A673 (cell line): ENCODE data around the gene KRT17. TPM values are rescaled to one million over a fixed set of nuclear protein-coding genes. Genes with fewer than 3 reads are reported as not detected.
"Not testable (repeated sequence)": the region's sequence is repeated elsewhere in the genome, so short reads cannot be mapped to it uniquely, and the experiment has no call there.

Source experiments
- BruUV-seq: library from RNA; stranded (reverse); fragments of 400-500 nt; replicated peaks from 2 replicates; lab custom pipeline; 2021; lab: Mats Ljungman, UMichigan
- CTCF ChIA-PET: fragments of 300-600 bp; sonication (Branson Sonifier 250); formaldehyde crosslinking; loops from one replicate; lab custom pipeline; 2022; ENCODE audit warnings: antibody characterized with exemption; lab: Charles Lee
- POLR2A ChIA-PET: fragments of 300-600 bp; sonication (Branson Sonifier 250); formaldehyde crosslinking; loops from one replicate; lab custom pipeline; 2022; ENCODE audit warnings: antibody characterized with exemption; ENCODE audit not compliant: low non-redundant PET; lab: Charles Lee
- DNase-seq: peaks from one replicate; pipeline ENCODE4 v3.0.0-alpha.2; 2015; ENCODE audit warnings: low spot score
- H3K27ac ChIP-seq: fragments of 200-600 bp; sonication (generic); 2 replicates; pipeline ENCODE4 v1.5.1; 2016; ENCODE audit warnings: mixed run types, low read depth, mild to moderate bottlenecking, mixed read lengths, antibody characterized with exemption, low read length; ENCODE audit not compliant: poor library complexity, severe bottlenecking
- H3K27me3 ChIP-seq: fragments of 200-600 bp; sonication (generic); replicated peaks from 2 replicates; pipeline ENCODE4 v1.6.1; 2017; ENCODE audit warnings: mixed run types, low read depth, mild to moderate bottlenecking, mixed read lengths, antibody characterized with exemption, low read length; ENCODE audit not compliant: insufficient read depth, poor library complexity
- H3K36me3 ChIP-seq: fragments of 200-600 bp; sonication (generic); 2 replicates; pipeline ENCODE4 v1.6.1; 2016; ENCODE audit warnings: mixed run types, mild to moderate bottlenecking, mixed read lengths, antibody characterized with exemption, low read length; ENCODE audit not compliant: insufficient read depth, poor library complexity, severe bottlenecking
- H3K4me1 ChIP-seq: fragments of 200-600 bp; sonication (generic); 2 replicates; pipeline ENCODE4 v1.6.1; 2017; ENCODE audit warnings: mixed run types, mild to moderate bottlenecking, mixed read lengths, antibody characterized with exemption, low read length; ENCODE audit not compliant: insufficient read depth, poor library complexity, severe bottlenecking
- H3K4me3 ChIP-seq: fragments of 200-600 bp; sonication (generic); 2 replicates; pipeline ENCODE4 v1.5.1; 2016; ENCODE audit warnings: low read depth, mixed run types, mild to moderate bottlenecking, mixed read lengths, low read length; ENCODE audit not compliant: poor library complexity, severe bottlenecking
- H3K9me3 ChIP-seq: fragments of 200-600 bp; sonication (generic); 2 replicates; pipeline ENCODE4 v1.6.1; 2016; ENCODE audit warnings: mixed run types, low read depth, mild to moderate bottlenecking, mixed read lengths, antibody characterized with exemption, low read length; ENCODE audit not compliant: poor library complexity, severe bottlenecking
- EZH2 ChIP-seq: fragments of 200-600 bp; sonication (generic); IDR thresholded peaks from 2 replicates; pipeline ENCODE4 v1.6.1; 2017; ENCODE audit warnings: borderline replicate concordance, low read depth, mild to moderate bottlenecking, mixed read lengths, antibody characterized with exemption, low read length; ENCODE audit not compliant: poor library complexity, severe bottlenecking
- intact Hi-C: fragments of 100-400 bp; cut with micrococcal nuclease; formaldehyde crosslinking; loops from one replicate; pipeline ENCODE4 v1.10.0; 2022; ENCODE audit not compliant: unreplicated experiment
- total RNA-seq: library from RNA; stranded (reverse); gene quantifications from 2 replicates; pipeline ENCODE4 v1.2.3, GENCODE V29; 2021
- TF ChIP-seq, protein P1 (sequence below): fragments of 300-800, 200-600 bp; sonication (generic); conservative IDR thresholded peaks from 2 replicates; pipeline ENCODE4 v1.5.1; 2017; ENCODE audit warnings: low read depth, mild to moderate bottlenecking, antibody characterized with exemption, low read length, moderate library complexity, mixed read lengths

The KRT17 gene
- total RNA-seq, 1 experiment from 2014 or later, result 54.1 TPM

DNA sequence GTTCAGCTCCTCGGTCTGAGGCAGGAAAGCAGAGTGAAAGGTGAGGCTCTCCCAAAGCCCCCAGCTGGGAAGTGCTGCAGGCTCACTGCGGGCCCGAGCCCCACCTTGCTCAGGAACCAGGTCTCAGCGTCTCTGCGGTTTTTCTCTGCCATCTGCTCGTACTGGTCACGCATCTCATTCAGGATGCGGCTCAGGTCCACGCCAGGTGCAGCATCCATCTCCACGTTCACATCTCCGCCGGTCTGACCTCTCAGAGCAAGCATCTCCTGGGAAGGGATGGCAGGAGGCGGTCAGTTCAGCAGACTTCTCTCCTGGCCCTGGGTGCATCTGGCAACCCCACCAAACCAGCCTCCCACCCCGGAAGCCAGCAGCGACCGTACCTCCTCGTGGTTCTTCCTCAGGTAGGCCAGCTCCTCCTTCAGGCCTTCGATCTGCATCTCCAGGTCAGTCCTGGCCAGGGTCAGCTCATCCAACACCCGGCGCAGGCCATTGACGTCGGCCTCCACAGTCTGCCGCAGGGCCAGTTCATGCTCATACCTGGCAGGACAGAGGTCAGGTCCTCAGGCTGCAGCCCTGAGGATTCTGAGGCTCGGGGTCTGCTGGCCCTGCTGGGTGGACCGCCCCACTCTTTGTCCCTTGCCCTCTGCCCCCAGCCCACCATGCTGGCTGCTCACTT, 13.3 kb downstream of the KRT17 start:
- Histone ChIP-seq H3K36me3 (no peaks in the 10 kb centered on the region), H3K27me3 (no peaks in the 10 kb centered on the region), H3K4me3 (no peak overlapping the region), H3K27ac (no peak overlapping the region), H3K4me1 (no peaks in the 10 kb centered on the region), H3K9me3 (no peaks in the 10 kb centered on the region)
- ChIA-PET POLR2A (no interaction called here), CTCF (no interaction called here)
- no peak for DNase-seq
- intact Hi-C loops, result no loop called here
- no TSS peak for BruUV-seq
- no peak for TF ChIP-seq EZH2
- TF ChIP-seq, protein P1, sequence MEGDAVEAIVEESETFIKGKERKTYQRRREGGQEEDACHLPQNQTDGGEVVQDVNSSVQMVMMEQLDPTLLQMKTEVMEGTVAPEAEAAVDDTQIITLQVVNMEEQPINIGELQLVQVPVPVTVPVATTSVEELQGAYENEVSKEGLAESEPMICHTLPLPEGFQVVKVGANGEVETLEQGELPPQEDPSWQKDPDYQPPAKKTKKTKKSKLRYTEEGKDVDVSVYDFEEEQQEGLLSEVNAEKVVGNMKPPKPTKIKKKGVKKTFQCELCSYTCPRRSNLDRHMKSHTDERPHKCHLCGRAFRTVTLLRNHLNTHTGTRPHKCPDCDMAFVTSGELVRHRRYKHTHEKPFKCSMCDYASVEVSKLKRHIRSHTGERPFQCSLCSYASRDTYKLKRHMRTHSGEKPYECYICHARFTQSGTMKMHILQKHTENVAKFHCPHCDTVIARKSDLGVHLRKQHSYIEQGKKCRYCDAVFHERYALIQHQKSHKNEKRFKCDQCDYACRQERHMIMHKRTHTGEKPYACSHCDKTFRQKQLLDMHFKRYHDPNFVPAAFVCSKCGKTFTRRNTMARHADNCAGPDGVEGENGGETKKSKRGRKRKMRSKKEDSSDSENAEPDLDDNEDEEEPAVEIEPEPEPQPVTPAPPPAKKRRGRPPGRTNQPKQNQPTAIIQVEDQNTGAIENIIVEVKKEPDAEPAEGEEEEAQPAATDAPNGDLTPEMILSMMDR, result no peak

DNA sequence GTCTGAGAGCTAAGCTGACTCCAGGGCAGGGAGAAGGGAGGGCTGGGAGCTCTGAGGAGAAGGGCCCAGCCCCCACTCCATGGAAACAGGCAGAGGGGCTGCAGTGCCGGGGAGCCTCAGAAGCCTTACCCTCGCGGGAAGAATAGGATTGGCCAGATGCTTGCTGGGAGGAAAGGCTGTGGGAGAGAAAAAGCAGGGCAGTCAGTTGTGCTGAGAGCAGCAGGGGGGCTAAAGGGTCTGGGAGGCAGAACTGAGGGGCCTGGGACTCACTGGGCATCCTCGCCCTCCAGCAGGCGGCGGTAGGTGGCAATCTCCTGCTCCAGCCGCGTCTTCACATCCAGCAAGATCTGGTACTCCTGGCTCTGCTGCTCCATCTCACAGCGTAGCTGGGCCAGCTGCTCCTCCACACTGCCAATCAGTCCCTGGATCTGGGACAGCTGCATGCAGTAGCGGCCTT, 14.3 kb downstream of the KRT17 start:
- DNase-seq, H3K27ac ChIP-seq, H3K36me3 ChIP-seq, BruUV-seq, H3K4me3 ChIP-seq, intact Hi-C loops, POLR2A ChIA-PET, H3K9me3 ChIP-seq, H3K4me1 ChIP-seq, H3K27me3 ChIP-seq: not testable (repeated sequence)
- CTCF ChIA-PET, result interaction anchor here (0.7 kb wide), 1 partner anchor 64 kb away, joined by 3 read pairs; no protein-coding TSS in a partner anchor

DNA sequence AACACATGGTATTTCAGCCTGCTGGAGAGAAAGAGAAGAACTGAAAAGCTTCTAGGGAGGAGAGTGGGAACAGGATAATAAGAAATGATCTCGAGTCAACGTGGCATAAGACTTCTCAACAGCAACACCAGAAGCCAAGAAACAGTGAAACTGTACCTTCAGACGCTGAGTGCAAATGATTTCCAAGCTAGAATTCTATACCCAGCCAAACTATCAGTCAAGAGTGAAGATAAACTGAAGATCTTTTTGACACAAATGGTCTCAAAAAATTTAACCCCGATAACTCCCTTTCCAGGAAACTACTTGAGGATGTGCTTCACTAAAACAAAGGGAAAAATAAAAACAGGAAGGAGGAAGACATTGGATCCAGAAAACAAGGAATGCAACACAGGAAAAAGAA, 17.4 kb downstream of the KRT17 start:
- H3K4me1 ChIP-seq, intact Hi-C loops, H3K9me3 ChIP-seq, H3K4me3 ChIP-seq, BruUV-seq, POLR2A ChIA-PET, DNase-seq, H3K36me3 ChIP-seq, H3K27me3 ChIP-seq, CTCF ChIA-PET, H3K27ac ChIP-seq: not testable (repeated sequence)

DNA sequence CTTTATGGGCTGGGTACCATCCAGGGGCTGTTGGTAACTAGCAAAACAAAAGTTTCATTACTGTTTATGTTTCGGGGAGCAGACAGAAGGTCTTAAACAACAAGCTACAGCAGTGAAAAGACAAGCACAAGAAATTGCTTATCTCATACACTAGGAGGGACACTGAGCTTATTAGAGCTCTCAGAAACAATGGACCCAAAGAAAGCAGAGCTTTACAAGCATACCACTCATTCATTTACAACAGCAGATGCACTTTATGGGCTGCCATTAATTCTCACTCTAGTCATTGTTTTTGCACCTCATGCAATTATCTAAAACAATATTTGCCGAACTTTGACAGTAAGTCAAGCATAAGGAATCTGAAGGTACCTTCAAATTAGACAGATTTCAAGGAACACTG, 21.9 kb downstream of the KRT17 start:
- no peak for TF ChIP-seq EZH2
- TF ChIP-seq, protein P1, result no peak
- ChIA-PET POLR2A (no interaction called here), CTCF (no interaction called here)
- Histone ChIP-seq H3K9me3 (no peaks in the 10 kb centered on the region), H3K36me3 (no peaks in the 10 kb centered on the region), H3K4me1 (no peaks in the 10 kb centered on the region), H3K4me3 (no peak overlapping the region), H3K27me3 (no peaks in the 10 kb centered on the region), H3K27ac (no peak overlapping the region)
- intact Hi-C loops, result no loop called here
- DNase-seq, result no peak
- BruUV-seq, result no TSS peak
